HG03439 (cell line): Measurements from ENCODE around the gene LIFR.
"Not testable (repeated sequence)": the region's sequence is repeated elsewhere in the genome, so short reads cannot be mapped to it uniquely, and the experiment has no call there.

Source experiments
- ATAC-seq: cut with Tn5 transposase; IDR thresholded peaks from one replicate; pipeline ENCODE4 v1.9.1; 2021; ENCODE audit warnings: mild to moderate bottlenecking, moderate library complexity; ENCODE audit not compliant: unreplicated experiment

LIFR gene, protein sequence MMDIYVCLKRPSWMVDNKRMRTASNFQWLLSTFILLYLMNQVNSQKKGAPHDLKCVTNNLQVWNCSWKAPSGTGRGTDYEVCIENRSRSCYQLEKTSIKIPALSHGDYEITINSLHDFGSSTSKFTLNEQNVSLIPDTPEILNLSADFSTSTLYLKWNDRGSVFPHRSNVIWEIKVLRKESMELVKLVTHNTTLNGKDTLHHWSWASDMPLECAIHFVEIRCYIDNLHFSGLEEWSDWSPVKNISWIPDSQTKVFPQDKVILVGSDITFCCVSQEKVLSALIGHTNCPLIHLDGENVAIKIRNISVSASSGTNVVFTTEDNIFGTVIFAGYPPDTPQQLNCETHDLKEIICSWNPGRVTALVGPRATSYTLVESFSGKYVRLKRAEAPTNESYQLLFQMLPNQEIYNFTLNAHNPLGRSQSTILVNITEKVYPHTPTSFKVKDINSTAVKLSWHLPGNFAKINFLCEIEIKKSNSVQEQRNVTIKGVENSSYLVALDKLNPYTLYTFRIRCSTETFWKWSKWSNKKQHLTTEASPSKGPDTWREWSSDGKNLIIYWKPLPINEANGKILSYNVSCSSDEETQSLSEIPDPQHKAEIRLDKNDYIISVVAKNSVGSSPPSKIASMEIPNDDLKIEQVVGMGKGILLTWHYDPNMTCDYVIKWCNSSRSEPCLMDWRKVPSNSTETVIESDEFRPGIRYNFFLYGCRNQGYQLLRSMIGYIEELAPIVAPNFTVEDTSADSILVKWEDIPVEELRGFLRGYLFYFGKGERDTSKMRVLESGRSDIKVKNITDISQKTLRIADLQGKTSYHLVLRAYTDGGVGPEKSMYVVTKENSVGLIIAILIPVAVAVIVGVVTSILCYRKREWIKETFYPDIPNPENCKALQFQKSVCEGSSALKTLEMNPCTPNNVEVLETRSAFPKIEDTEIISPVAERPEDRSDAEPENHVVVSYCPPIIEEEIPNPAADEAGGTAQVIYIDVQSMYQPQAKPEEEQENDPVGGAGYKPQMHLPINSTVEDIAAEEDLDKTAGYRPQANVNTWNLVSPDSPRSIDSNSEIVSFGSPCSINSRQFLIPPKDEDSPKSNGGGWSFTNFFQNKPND

DNA sequence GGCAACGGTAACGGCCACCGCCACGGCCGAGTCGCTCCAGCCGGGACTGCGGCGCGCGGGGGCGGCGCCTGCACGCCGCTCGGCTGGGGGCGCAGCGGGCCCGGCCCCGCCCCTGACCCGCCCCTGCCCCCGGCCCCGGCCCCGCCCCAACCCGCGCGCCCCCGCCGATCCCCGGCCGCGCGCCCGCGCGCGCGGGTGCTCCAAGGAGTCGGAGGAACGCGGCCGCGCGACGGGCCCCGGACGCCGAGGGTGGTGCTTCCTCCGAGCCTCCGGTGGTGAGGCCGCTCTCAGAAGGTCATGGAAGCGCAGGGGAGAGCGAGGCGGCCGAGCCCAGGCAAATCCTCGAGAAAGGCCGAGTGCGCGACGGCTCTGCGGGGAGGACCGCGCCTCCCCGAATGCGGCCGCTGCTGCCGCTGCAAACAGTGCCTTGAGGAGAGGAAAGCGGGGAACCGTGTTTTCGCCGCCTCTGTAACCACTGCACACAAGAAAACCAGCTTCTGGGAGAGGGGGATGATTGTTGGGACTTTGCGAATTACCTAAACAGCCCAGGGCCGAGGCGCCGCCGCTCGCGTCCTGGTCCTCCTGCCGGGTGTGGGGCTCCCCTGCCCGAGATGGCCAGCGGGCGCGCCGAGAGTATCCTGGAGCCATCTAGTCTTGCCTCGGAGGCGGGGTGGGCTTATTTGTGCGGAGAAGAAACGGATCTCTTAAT is at the start of gene LIFR:
LIFR (minus strand) TSS at position 48 of the 709 bp plus-strand sequence. CDS start 25,999 bp downstream, outside the sequence.
- ATAC-seq, result peak; percentile 52

GRCh38 chr5:38605610-38606009 is 49.2 kb upstream of the LIFR start:
- no peak for ATAC-seq

- no peak for ATAC-seq
These were observed 47.2 kb upstream of the LIFR start for GRCh38 chr5:38603691-38604090.

GRCh38 chr5:38602641-38603040 is 46.2 kb upstream of the LIFR start:
- ATAC-seq, result no peak

DNA sequence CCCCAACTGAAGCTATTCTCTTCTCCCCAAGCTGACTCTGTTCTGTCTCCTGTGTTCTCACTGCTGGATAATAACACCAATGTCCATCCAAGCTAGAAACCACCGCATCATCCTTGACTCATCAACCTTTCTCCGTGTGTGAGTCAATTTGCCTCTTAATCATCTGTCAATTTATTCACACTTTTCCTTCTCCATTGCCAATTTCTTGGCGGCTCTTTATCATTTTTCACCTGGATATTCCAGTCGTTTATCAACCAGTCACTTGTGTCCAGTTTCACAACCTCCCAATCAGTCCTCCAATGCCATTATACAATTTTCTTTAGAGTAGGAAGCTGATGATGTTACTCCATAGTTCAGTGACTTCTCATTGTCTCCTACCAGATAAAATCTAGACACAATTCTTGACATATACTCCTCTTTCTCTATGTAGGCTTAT is 45.4 kb upstream of the LIFR start:
- no peak for ATAC-seq

DNA sequence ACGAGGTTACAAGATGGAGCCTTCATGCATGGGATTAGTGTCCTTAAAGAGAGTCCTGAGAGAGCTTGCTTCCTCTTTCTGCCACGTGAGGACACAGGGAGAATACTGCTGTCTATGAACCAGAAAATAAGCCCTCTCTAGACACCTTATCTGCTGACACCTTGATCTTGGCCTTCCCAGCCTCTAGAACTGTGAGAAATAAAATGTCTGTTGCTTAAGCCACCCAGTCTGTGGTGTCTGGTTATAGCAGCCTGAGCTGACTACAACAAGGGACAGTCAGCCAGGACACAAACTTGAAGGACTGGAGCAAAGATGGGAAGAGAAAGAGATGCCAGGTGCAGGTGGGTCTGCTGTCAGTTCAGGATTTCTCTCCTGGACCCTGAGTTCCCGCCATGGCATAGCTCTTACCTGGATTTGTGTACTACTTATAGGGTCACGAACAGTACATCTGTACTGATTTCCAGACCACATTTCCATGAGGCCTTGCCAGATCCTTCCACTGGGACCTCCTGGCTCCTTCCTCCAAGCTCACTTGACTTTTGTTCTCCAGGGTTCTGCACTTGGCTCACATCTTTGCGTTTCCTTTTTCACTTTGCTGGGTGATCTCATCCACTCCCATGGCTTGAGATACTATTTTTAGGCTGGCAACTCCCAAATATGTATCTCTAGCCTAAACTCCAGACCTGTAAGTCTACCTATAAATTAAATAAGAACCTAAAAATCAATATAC is 44.9 kb upstream of the LIFR start:
- ATAC-seq, result no peak

DNA sequence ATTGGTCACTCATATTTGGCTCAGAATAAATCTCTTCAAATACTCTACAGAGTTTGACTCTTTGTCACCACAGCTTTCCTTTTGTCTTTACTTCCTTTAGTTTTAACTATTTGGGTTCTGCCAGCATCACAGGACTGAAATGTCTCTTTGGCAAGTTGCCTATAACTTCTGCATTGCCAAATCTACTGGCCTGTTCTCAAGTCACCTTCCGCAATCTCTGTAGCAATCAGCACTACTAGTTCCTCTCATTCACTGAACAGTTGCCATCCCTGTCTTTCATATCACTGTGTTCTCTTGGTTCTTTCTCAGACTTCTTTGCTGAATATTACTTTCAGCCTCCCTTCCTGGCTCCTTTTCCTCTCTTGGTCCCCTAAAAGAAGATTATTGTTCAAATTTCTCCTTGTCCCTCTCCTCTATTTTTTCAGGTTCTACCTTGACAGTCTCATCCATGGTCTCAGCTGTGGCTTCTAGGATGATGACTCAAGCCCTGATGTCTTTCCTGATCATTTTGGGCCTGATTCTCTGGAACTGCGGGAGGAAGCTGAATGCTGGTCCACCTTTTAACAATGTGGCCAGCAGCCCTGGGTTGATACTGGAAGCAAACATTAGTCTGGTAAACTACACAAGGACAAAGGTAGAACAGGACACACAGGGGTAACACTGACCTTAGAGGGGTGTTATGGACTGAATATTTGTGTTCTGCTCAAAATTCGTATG is 44.0 kb upstream of the LIFR start:
- no peak for ATAC-seq

GRCh38 chr5:38599751-38600150 is 43.3 kb upstream of the LIFR start:
- not testable (repeated sequence) for ATAC-seq

DNA sequence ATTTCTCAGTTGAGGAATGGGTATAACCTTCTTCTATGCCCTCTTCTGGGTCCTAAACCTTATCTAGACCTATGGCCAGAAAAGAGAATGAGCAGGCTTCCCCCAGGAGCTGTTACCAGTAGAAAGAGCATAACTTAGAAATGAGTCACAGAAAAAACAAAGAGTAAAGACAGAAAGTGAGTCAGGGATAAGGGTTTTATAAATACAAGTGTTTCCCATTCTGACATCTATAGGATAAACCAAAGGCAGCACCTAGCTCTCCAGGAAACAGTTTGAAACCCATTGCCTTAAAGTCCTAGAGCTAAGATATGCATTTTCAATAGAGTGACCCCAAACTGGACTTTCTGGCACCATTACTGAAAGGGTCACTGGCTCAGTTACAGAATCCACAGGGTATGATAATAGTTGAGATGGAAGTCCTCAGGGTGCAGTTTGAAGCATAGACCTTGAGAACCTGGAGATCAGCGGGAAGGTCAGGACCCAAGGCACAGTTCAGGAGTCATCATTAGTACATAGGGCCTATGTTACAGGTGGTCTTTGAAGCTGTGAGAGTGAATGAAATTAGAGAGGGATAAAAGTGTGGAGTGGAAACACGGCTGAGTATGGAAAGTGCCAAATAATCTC is 42.7 kb upstream of the LIFR start:
- no peak for ATAC-seq

DNA sequence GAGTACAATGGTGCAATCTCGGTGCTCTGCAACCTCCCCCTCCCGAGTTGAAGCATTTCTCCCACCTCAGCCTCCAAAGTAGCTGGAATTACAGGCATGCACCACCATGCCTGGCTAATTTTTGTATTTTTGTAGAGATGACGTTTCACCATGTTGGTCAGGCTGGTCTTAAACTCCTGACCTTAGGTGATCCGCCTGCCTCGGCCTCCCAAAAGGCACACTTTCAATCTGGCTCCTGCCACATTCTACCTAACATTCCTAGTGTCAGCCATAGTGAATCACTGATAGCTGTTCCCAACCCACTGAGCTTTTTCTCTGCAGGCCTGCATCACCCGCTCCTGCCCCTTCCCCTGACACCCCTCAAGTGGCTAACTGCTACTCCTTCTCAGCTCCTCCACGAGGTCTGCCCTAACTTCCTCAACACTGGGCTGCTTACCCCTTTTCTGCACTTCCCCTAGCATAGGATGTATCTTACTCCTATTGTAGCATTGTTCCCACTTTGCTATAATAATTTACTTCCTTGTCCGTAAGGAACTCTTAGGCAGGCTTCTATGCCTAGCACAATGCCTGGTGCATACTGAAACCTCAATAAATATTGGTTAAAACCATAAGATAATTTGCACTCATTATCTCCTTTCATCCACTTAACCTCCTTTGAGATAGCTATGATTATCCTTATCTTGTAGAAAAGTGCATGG is 42.0 kb upstream of the LIFR start:
- no peak for ATAC-seq

GRCh38 chr5:38596981-38597380 is 40.5 kb upstream of the LIFR start:
- no peak for ATAC-seq

DNA sequence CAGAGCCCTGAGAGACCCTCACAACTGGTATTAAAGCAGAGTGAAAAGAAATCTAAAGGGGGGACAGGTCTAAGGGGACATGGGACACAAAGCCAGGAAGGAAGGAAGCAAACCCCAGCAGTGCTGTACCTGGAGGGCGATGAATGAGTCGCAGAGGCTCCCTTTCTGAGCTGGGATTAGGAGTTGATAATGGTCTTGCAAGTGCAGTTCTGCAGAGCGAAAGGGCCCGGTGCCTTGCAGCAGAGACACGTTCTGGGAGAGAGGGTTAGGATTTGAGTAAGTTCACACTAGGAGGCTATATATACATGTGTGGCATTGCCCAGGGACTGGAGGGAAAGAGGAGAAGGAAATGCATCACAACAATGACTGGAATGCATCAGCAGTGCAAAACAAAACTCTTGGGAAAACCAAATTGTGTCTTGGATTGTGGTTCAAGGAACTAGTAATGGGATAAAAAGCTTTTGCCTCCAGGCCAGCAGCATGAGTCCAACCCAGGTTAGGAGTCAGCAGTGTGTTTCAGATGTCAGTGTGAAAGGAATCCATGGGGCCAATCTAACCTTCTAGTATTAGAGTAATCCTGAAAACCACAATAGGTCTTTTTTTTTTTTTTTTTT is 38.8 kb upstream of the LIFR start:
- ATAC-seq, result no peak

DNA sequence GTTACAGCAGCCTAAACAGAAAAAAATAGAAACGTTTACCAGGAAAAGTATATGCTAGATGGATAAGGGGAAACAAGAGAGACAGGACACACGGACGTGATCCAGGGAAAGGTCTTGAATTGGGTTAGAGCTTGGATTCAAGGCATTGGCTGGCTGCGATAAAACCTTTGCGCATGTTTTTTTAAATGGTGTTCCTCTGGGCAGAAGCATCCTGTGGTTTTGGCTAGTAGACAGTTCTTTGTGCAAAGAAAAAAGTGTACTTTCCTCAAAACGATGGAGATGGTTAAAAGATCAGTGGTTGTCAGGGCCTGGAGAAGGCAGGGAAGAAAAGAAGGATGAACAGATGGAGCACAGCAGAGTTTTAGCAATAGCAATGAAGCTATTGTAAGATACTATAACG is 37.5 kb upstream of the LIFR start:
- ATAC-seq, result no peak

DNA sequence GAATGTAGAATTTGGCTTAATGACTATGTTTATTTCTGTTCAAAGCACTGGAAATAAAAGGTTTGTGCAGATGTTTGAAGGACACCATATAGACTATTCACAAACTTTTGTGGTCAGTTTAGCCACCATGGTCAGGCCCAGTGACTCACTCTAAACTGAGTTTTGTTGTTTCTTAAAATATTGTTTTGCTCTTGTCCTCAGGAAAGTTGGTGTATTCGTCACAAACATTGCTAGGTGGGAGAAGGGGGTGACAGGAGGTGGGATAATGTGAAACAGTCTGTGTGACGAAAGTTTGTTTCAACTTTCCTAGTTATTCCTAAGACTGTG is 35.0 kb upstream of the LIFR start:
- ATAC-seq, result no peak

DNA sequence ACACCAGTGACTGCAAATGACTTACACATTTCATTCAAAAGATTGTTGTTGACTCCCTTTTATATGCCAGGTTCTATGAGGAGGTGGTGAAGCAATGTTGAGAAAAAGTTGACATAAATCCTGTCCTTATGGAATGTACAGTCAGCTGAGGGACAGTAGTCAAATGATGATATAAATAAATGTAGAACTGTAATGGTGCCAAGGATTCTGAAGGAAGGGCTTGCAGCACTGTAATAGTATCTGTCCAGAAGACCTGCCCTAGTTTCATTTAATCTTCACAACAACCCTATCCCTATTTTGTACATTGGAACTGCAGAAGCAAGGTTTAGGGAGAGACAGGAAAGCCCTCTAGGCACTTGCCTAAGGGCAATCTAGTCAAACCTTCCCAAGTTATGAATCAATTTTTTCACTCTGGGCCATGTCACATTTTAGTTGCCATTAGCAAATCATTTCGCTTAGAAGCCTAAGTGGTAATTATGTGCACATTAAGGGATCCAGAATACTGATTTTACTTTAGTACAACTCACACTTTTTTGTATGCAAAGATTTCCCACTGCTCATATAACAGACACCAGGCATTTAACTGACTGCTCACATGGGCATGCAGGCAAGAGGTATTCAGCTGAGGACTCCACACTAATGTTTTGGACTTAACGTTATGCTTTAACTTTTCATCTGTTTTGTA is 34.5 kb upstream of the LIFR start:
- ATAC-seq, result no peak

GRCh38 chr5:38589629-38590028 is 33.2 kb upstream of the LIFR start:
- ATAC-seq, result no peak

DNA sequence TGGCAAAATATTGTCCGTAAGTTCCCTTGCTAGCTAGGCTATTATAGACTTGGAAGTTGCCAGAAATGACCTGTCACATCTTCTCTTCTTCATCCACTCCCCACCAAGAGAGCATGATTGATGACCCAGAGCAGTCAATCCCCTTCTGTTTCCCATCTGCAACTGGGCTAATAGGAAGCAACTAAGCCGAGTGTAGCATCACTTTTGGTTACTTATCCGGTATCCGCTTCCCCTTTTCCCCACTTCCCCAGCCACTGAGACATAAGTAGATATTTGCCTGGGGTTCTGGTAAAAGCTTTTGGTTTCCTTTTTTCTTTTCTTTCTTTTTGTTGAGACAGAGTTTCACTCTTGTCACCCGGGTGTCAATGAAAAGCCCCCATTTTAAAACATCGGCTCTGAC is 29.4 kb upstream of the LIFR start:
- ATAC-seq, result no peak

GRCh38 chr5:38583500-38583899 is 27.1 kb upstream of the LIFR start:
- no peak for ATAC-seq
